ENCODE measurements around the gene MYO7A.
"Not testable (repeated sequence)": the region's sequence is repeated elsewhere in the genome, so short reads cannot be mapped to it uniquely, and the experiment has no call there.

The MYO7A gene

GRCh38 chr11:77093056-77093891 lies 34.8 kb upstream of the MYO7A start:
- DNase-seq (ENCODE audit: low read depth), result no peak

GRCh38 chr11:77093987-77094840 lies 33.8 kb upstream of the MYO7A start:
- no peak for DNase-seq (ENCODE audit: low read depth)

- DNase-seq (ENCODE audit: low read depth), result no peak
Observed at GRCh38 chr11:77094841-77095365, 33.1 kb upstream of the MYO7A start.

GRCh38 chr11:77095551-77096490 lies 32.2 kb upstream of the MYO7A start:
- DNase-seq (ENCODE audit: low read depth), result no peak

- no peak for DNase-seq (ENCODE audit: low read depth)
Observed at GRCh38 chr11:77096591-77097019, 31.4 kb upstream of the MYO7A start.

- not testable (repeated sequence) for DNase-seq (ENCODE audit: low read depth)
Observed at GRCh38 chr11:77097180-77097579, 30.9 kb upstream of the MYO7A start.

- no peak for DNase-seq (ENCODE audit: low read depth)
Observed at GRCh38 chr11:77100166-77101042, 27.6 kb upstream of the MYO7A start.

GRCh38 chr11:77101043-77101537 lies 27.0 kb upstream of the MYO7A start:
- peak; percentile 48 for DNase-seq (ENCODE audit: low read depth)

GRCh38 chr11:77102246-77103210 lies 25.5 kb upstream of the MYO7A start, which contains the start of gene OMP:
Gene OMP (plus strand): TSS chr11:77102840. CDS start chr11:77102840, 0 bp downstream.
- DNase-seq (ENCODE audit: low read depth), result no peak

- DNase-seq (ENCODE audit: low read depth), result no peak
Observed at GRCh38 chr11:77103319-77103718, 24.7 kb upstream of the MYO7A start.

- DNase-seq (ENCODE audit: low read depth), result peak; percentile 69
Observed at GRCh38 chr11:77104727-77105126, 23.3 kb upstream of the MYO7A start.

- no peak for DNase-seq (ENCODE audit: low read depth)
Observed at GRCh38 chr11:77106321-77106720, 21.7 kb upstream of the MYO7A start.

GRCh38 chr11:77106759-77107158 lies 21.3 kb upstream of the MYO7A start:
- no peak for DNase-seq (ENCODE audit: low read depth)

GRCh38 chr11:77107950-77108349 lies 20.1 kb upstream of the MYO7A start:
- peak; percentile 97 for DNase-seq (ENCODE audit: low read depth)

GRCh38 chr11:77108436-77108835 lies 19.6 kb upstream of the MYO7A start:
- DNase-seq (ENCODE audit: low read depth), result no peak

- DNase-seq (ENCODE audit: low read depth), result peak; percentile 65
Observed at GRCh38 chr11:77109236-77110019, 18.6 kb upstream of the MYO7A start.

- no peak for DNase-seq (ENCODE audit: low read depth)
Observed at GRCh38 chr11:77110836-77111235, 17.2 kb upstream of the MYO7A start.

GRCh38 chr11:77111277-77111676 lies 16.8 kb upstream of the MYO7A start:
- DNase-seq (ENCODE audit: low read depth), result no peak
